Uterine smooth muscle cell (primary cell): ENCODE data around the gene IER2. TPM values are rescaled to one million over a fixed set of nuclear protein-coding genes. Genes with fewer than 3 reads are reported as not detected.

Experiments
- total RNA-seq: library from RNA; depleted of rRNA; stranded (reverse); fragments of >200 nt; gene quantifications from 2 replicates; pipeline ENCODE4 v1.2.3, GENCODE V29; 2014

Gene IER2, protein sequence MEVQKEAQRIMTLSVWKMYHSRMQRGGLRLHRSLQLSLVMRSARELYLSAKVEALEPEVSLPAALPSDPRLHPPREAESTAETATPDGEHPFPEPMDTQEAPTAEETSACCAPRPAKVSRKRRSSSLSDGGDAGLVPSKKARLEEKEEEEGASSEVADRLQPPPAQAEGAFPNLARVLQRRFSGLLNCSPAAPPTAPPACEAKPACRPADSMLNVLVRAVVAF
- 23.2 and 31.9 TPM in 2 replicates for total RNA-seq

GRCh38 chr19:13150187-13150930, at the start of gene IER2, which contains the start of gene STX10:
Gene IER2 (plus strand): TSS chr19:13150411. CDS start chr19:13153187, 2,776 bp downstream.
Gene STX10 (minus strand): TSS chr19:13150375. CDS start chr19:13150173, 202 bp downstream.

GRCh38 chr19:13102666-13103580, 47.3 kb upstream of the IER2 start, which contains the start of gene LYL1:
Gene LYL1 (minus strand): TSS chr19:13102858. CDS start chr19:13101171, 1,687 bp downstream.

GRCh38 chr19:13116282-13117175, 33.7 kb upstream of the IER2 start, which contains the start of gene TRMT1:
Gene TRMT1 (minus strand): TSS chr19:13116740. CDS start chr19:13116399, 341 bp downstream.

GRCh38 chr19:13117772-13118423, 32.3 kb upstream of the IER2 start, which contains the start of gene NACC1:
Gene NACC1 (plus strand): TSS chr19:13118264. CDS start chr19:13135208, 16,944 bp downstream.

Other genes with a start within 250 kb of the IER2 start
- gene SYCE2, start 231.1 kb upstream of the IER2 start, total RNA-seq = 0.11 and 0.12 TPM in 2 replicates
- 54.1 and 58.9 TPM in 2 replicates for gene FARSA, start 216.7 kb upstream of the IER2 start, total RNA-seq
- 1,588 and 2,549 TPM in 2 replicates for gene CALR, start 211.8 kb upstream of the IER2 start, total RNA-seq
- gene RAD23A, start 204.5 kb upstream of the IER2 start, total RNA-seq = 68.9 and 87.4 TPM in 2 replicates
- 26.6 and 36.4 TPM in 2 replicates for gene GADD45GIP1, start 193.2 kb upstream of the IER2 start, total RNA-seq
- 0.12 TPM in 1 of 2 replicates, not detected in the other for gene DAND5, start 180.8 kb upstream of the IER2 start, total RNA-seq
- 59.8 and 71.9 TPM in 2 replicates for gene NFIX, start 154.9 kb upstream of the IER2 start, total RNA-seq
- 0.77 and 1.1 TPM in 2 replicates for gene LYL1, start 47.6 kb upstream of the IER2 start, total RNA-seq
- 32.5 and 36.4 TPM in 2 replicates for gene TRMT1, start 33.7 kb upstream of the IER2 start, total RNA-seq
- 32.4 and 48.4 TPM in 2 replicates for gene NACC1, start 32.1 kb upstream of the IER2 start, total RNA-seq
- gene STX10, start within 50 bp of the IER2 start, total RNA-seq = 72.9 and 81.1 TPM in 2 replicates